Caco-2 (cell line): ENCODE data around the gene ZBTB16. TPM values are rescaled to one million over a fixed set of nuclear protein-coding genes. Genes with fewer than 3 reads are reported as not detected.

ENCODE experiments used
- BruUV-seq: library from RNA; stranded (reverse); fragments of 400-500 nt; replicated peaks from 2 replicates; lab custom pipeline; 2021; lab: Mats Ljungman, UMichigan
- CTCF ChIA-PET: fragments of 300-600 bp; sonication (Branson Sonifier 250); formaldehyde crosslinking; loops from one replicate; lab custom pipeline; 2022; ENCODE audit warnings: antibody characterized with exemption; lab: Charles Lee
- POLR2A ChIA-PET: fragments of 300-600 bp; sonication (Branson Sonifier 250); formaldehyde crosslinking; loops from one replicate; lab custom pipeline; 2022; ENCODE audit warnings: antibody characterized with exemption; lab: Charles Lee
- DNase-seq, 2 experiments: peaks; one replicate each; pipeline versions ENCODE4 v3.0.0 to v3.0.0-alpha.2; 2020 to 2022
- H3K27me3 ChIP-seq: replicated peaks from 2 replicates; pipeline ENCODE4 v1.6.0; 2011; ENCODE audit warnings: low read length; ENCODE audit not compliant: control insufficient read depth, insufficient read depth
- H3K36me3 ChIP-seq: 2 replicates; pipeline ENCODE4 v1.5.1; 2011; ENCODE audit warnings: low read length; ENCODE audit not compliant: control insufficient read depth, insufficient read depth
- H3K4me1 ChIP-seq: fragments of 250-450 bp; sonication (Bioruptor Pico); 2 replicates; pipeline ENCODE4 v1.5.1; 2020; ENCODE audit warnings: mild to moderate bottlenecking
- H3K4me3 ChIP-seq: 2 replicates; pipeline ENCODE4 v1.5.1; 2011; ENCODE audit warnings: low read depth, mild to moderate bottlenecking, control low read depth, low read length
- H3K9me3 ChIP-seq: fragments of 250-450 bp; sonication (Bioruptor Pico); 2 replicates; pipeline ENCODE4 v1.5.1; 2020; ENCODE audit warnings: mild to moderate bottlenecking, moderate library complexity
- H3K27ac Mint-ChIP-seq: one replicate; pipeline ENCODE4 v1.8.0; 2022; ENCODE audit warnings: mixed read lengths; ENCODE audit not compliant: unreplicated experiment
- H3K27me3 Mint-ChIP-seq: one replicate; pipeline ENCODE4 v1.8.0; 2022; ENCODE audit warnings: mixed read lengths; ENCODE audit not compliant: insufficient read depth, unreplicated experiment
- H3K36me3 Mint-ChIP-seq: one replicate; pipeline ENCODE4 v1.8.0; 2022; ENCODE audit warnings: mild to moderate bottlenecking, mixed read lengths; ENCODE audit not compliant: insufficient read depth, unreplicated experiment
- H3K4me1 Mint-ChIP-seq: one replicate; pipeline ENCODE4 v1.8.0; 2022; ENCODE audit warnings: low read depth, mixed read lengths; ENCODE audit not compliant: unreplicated experiment
- H3K4me3 Mint-ChIP-seq: one replicate; pipeline ENCODE4 v1.8.0; 2022; ENCODE audit warnings: mild to moderate bottlenecking, moderate library complexity, mixed read lengths; ENCODE audit not compliant: unreplicated experiment
- H3K9me3 Mint-ChIP-seq: one replicate; pipeline ENCODE4 v1.8.0; 2022; ENCODE audit warnings: mixed read lengths; ENCODE audit not compliant: unreplicated experiment
- CTCF ChIP-seq, 2 experiments: fragments of 200-600 bp in 1 of 2; IDR thresholded peaks; 1 replicate in 1 of 2; 2 replicates in 1 of 2; pipeline versions ENCODE4 v1.5.1 to v1.8.0; 2011 to 2022; ENCODE audit warnings: antibody characterized with exemption in 1 of 2, control low read depth in 1 of 2, inconsistent platforms in 1 of 2, low read depth in 1 of 2, low read length in 1 of 2, mild to moderate bottlenecking in 1 of 2, moderate library complexity in 1 of 2; ENCODE audit not compliant: insufficient read depth in 1 of 2, severe bottlenecking in 1 of 2, unreplicated experiment in 1 of 2
- intact Hi-C: fragments of 100-400 bp; cut with micrococcal nuclease; formaldehyde crosslinking; loops from one replicate; pipeline ENCODE4 v1.10.0; 2022; ENCODE audit not compliant: unreplicated experiment
- total RNA-seq: library from RNA; stranded (reverse); gene quantifications from 2 replicates; pipeline ENCODE4 v1.2.3, GENCODE V29; 2022

ZBTB16 gene
- total RNA-seq, 1 experiment from 2014 or later: 12.7 TPM

DNA sequence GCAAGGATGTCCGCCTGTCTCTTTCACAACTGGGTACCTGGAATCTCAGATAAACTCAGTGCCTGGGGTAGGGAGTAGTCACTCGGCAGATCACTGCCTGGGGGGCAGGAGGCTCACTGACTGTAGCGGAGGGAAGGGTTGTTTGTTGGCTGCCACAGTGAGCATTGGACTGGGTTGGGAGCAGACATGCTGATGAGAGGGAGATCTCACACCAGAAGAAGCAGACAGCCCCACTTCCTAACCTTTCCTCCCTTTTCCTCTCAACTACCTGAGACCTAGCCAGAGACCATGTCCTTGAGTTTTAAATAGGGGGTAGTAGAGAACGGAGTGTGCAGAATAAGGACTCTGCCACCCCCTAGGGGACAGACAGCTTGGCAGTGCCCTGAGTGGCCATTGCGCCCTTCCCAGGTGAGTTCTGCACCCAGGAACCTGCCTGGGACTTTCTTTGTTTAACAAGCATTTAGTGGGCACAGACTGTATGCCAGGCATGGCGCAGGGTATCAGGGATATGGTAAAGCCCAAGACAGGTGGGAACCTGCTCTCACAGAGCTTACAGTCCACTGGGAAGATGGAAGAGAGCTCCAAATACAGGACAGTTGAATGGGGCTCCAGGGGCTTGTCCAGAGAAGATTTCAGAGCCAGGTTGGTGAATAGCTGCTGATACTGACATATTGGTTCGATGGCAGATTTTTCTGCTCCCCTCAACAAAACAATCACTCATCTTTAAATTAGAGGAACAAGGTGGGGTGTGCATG is 121.0 kb downstream of the ZBTB16 start:
- TF ChIP-seq CTCF (IDR thresholded peaks at IDR 0.05; ENCODE audit: insufficient read depth in 1 of 2, low read depth in 1 of 2, low read length in 1 of 2, severe bottlenecking in 1 of 2, unreplicated experiment in 1 of 2): peak; percentile 80 to 91
- Histone ChIP-seq H3K9me3 (no peaks in the 10 kb centered on the region), H3K4me3 (no peak overlapping the region), H3K36me3 (no peaks in the 10 kb centered on the region), H3K27me3 (no peaks in the 10 kb centered on the region), H3K4me1 (peaks cover 22% of the 10 kb centered on the region)
- ChIA-PET CTCF (interaction anchor here (0.8 to 1.7 kb wide), 10 partner anchors 13 to 274 kb away, joined by 3 to 8 read pairs (median 4); no protein-coding TSS in a partner anchor), POLR2A (interaction anchor here (0.5 kb wide), 1 partner anchor 23 kb away, joined by 3 read pairs; no protein-coding TSS in a partner anchor)
- Mint-ChIP-seq H3K4me3 (no peak overlapping the region), H3K36me3 (no peaks in the 10 kb centered on the region), H3K27ac (no peak overlapping the region), H3K27me3 (no peaks in the 10 kb centered on the region), H3K4me1 (peaks cover 25% of the 10 kb centered on the region), H3K9me3 (no peaks in the 10 kb centered on the region)
- intact Hi-C loops: loop anchor here (1.0 kb wide), 3 partner anchors 81 to 186 kb away; no protein-coding TSS in a partner anchor
- peak; percentile 64 to 73 for DNase-seq
- no TSS peak for BruUV-seq

- Histone ChIP-seq H3K4me3 (no peak overlapping the region), H3K36me3 (no peaks in the 10 kb centered on the region), H3K4me1 (peaks cover 22% of the 10 kb centered on the region), H3K27me3 (no peaks in the 10 kb centered on the region), H3K9me3 (no peaks in the 10 kb centered on the region)
- peaks cover 25% of the 10 kb centered on the region for H3K4me1 Mint-ChIP-seq
- ChIA-PET CTCF (interaction anchor here (1.1 to 1.7 kb wide), 6 partner anchors 66 to 153 kb away, joined by 4 to 8 read pairs (median 6); no protein-coding TSS in a partner anchor), POLR2A (no interaction called here)
- no peak for TF ChIP-seq CTCF (IDR thresholded peaks at IDR 0.05; ENCODE audit: insufficient read depth in 1 of 2, low read depth in 1 of 2, low read length in 1 of 2, severe bottlenecking in 1 of 2, unreplicated experiment in 1 of 2)
- intact Hi-C loops: no loop called here
- H3K27ac Mint-ChIP-seq: no peak overlapping the region
- no peak overlapping the region for H3K4me3 Mint-ChIP-seq
- no peaks in the 10 kb centered on the region for H3K36me3 Mint-ChIP-seq
- no TSS peak for BruUV-seq
- H3K9me3 Mint-ChIP-seq: no peaks in the 10 kb centered on the region
- H3K27me3 Mint-ChIP-seq: no peaks in the 10 kb centered on the region
- DNase-seq: no peak
Observed at GRCh38 chr11:114181195-114181594, 121.7 kb downstream of the ZBTB16 start.

GRCh38 chr11:114181752-114182151 is 122.2 kb downstream of the ZBTB16 start:
- CTCF ChIA-PET: interaction anchor here (1.6 to 1.7 kb wide), 4 partner anchors 67 to 146 kb away, joined by 4 to 8 read pairs (median 6); no protein-coding TSS in a partner anchor
- POLR2A ChIA-PET: no interaction called here
- Mint-ChIP-seq H3K27me3 (no peaks in the 10 kb centered on the region), H3K36me3 (no peaks in the 10 kb centered on the region), H3K4me3 (no peak overlapping the region), H3K4me1 (peaks cover 25% of the 10 kb centered on the region), H3K9me3 (no peaks in the 10 kb centered on the region), H3K27ac (no peak overlapping the region)
- Histone ChIP-seq H3K4me3 (no peak overlapping the region), H3K36me3 (no peaks in the 10 kb centered on the region), H3K27me3 (no peaks in the 10 kb centered on the region), H3K9me3 (no peaks in the 10 kb centered on the region), H3K4me1 (peaks cover 22% of the 10 kb centered on the region)
- no peak for DNase-seq
- no TSS peak for BruUV-seq
- intact Hi-C loops: no loop called here
- TF ChIP-seq CTCF (IDR thresholded peaks at IDR 0.05; ENCODE audit: insufficient read depth in 1 of 2, low read depth in 1 of 2, low read length in 1 of 2, severe bottlenecking in 1 of 2, unreplicated experiment in 1 of 2): no peak
